ENCODE measurements around the gene PLPP4.

GRCh38 chr10:120483651-120484301 is 26.7 kb downstream of the PLPP4 start:
- TF ChIP-seq POLR2A (IDR thresholded peaks at IDR 0.05) (no peak), CTCF (IDR thresholded peaks at IDR 0.05) (no peak), EP300 (IDR thresholded peaks at IDR 0.05) (no peak), POLR2AphosphoS5 (IDR thresholded peaks at IDR 0.05) (no peak)
